Measurements from ENCODE around the gene CABP1.

Gene CABP1

DNA sequence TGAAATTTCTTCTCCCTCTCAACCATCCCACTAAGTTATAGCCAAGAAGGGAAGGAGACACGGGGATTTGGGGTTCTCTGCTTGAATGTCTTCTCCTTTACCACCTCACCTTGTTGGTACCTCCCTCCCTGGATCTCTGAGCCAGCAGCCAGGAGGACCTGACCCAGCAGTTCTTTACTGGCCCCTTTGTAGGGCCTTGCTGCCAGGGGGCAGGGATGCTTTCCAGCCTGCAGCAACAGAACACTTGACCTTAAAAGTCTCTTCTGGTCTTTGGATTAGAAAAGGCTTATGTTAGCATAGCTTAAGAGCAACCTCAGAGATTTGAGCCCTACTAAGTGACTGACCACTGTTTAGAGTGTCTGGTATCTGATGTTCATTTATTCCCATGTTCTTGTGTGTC, 56.9 kb downstream of the CABP1 start:
- Histone ChIP-seq H4K20me1 (ENCODE audit: insufficient read depth) (no peaks in the 10 kb centered on the region), H2AFZ (ENCODE audit: low read depth) (no peak overlapping the region), H3K27ac (no peak overlapping the region), H3K4me3 (IDR thresholded peaks at IDR 0.05; ENCODE audit: insufficient read depth, low read depth, low read length) (no peak overlapping the region), H3K79me2 (ENCODE audit: insufficient read depth, low read depth) (peaks cover 12% of the 10 kb centered on the region; the same call in 1 of the 2 replicates), H3K4me1 (ENCODE audit: low read depth, poor library complexity, severe bottlenecking) (no peaks in the 10 kb centered on the region), H3K4me2 (no peak overlapping the region), H3K36me3 (ENCODE audit: insufficient read depth) (no peaks in the 10 kb centered on the region), H3K9ac (no peak overlapping the region), H3K27me3 (ENCODE audit: insufficient read depth, low read depth) (no peaks in the 10 kb centered on the region)
- TF ChIP-seq CTCF (conservative IDR thresholded peaks at IDR 0.05; ENCODE audit: low read depth, low read length) = no peak

DNA sequence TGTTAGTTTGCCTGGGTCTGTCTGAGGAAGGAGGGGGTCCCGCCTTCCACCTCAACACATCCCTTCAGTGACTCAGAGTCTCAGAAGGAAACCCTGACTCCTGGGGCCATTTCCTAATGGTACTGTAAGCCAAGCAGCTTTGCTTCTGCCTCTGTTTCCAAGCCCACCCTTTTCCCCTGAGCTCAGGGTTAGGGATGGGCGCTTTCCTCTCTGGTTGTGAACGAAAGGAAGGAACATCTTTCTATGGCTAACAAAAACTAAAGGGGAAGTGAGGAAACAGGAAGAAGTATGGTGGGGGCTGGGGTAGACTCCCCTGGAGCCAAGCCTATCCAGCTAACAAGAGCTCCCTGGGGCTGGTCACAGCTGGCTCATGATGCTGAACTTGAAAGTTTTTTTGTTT, 58.2 kb downstream of the CABP1 start:
- Histone ChIP-seq H3K27me3 (ENCODE audit: insufficient read depth, low read depth) (no peaks in the 10 kb centered on the region), H3K36me3 (ENCODE audit: insufficient read depth) (no peaks in the 10 kb centered on the region), H3K9ac (no peak overlapping the region), H2AFZ (ENCODE audit: low read depth) (no peak overlapping the region), H3K79me2 (ENCODE audit: insufficient read depth, low read depth) (no peaks in the 10 kb centered on the region), H3K4me3 (IDR thresholded peaks at IDR 0.05; ENCODE audit: insufficient read depth, low read depth, low read length) (no peak overlapping the region), H3K4me2 (no peak overlapping the region), H3K27ac (no peak overlapping the region), H4K20me1 (ENCODE audit: insufficient read depth) (no peaks in the 10 kb centered on the region), H3K4me1 (ENCODE audit: low read depth, poor library complexity, severe bottlenecking) (no peaks in the 10 kb centered on the region)
- no peak for TF ChIP-seq CTCF (conservative IDR thresholded peaks at IDR 0.05; ENCODE audit: low read depth, low read length)

GRCh38 chr12:120699553-120699952, 59.1 kb downstream of the CABP1 start:
- no peaks in the 10 kb centered on the region for H3K27me3 ChIP-seq (ENCODE audit: insufficient read depth, low read depth)
- no peak overlapping the region for H3K4me3 ChIP-seq (IDR thresholded peaks at IDR 0.05; ENCODE audit: insufficient read depth, low read depth, low read length)
- H3K79me2 ChIP-seq (ENCODE audit: insufficient read depth, low read depth) = no peaks in the 10 kb centered on the region
- H2AFZ ChIP-seq (ENCODE audit: low read depth) = no peak overlapping the region
- no peak overlapping the region for H3K27ac ChIP-seq
- no peaks in the 10 kb centered on the region for H3K36me3 ChIP-seq (ENCODE audit: insufficient read depth)
- no peak overlapping the region for H3K4me2 ChIP-seq
- H3K4me1 ChIP-seq (ENCODE audit: low read depth, poor library complexity, severe bottlenecking) = no peaks in the 10 kb centered on the region
- H3K9ac ChIP-seq = no peak overlapping the region
- no peaks in the 10 kb centered on the region for H4K20me1 ChIP-seq (ENCODE audit: insufficient read depth)
- no peak for TF ChIP-seq CTCF (conservative IDR thresholded peaks at IDR 0.05; ENCODE audit: low read depth, low read length)

- Histone ChIP-seq H3K4me1 (ENCODE audit: low read depth, poor library complexity, severe bottlenecking) (no peaks in the 10 kb centered on the region), H3K4me3 (IDR thresholded peaks at IDR 0.05; ENCODE audit: insufficient read depth, low read depth, low read length) (no peak overlapping the region), H3K36me3 (ENCODE audit: insufficient read depth) (no peaks in the 10 kb centered on the region), H2AFZ (ENCODE audit: low read depth) (no peak overlapping the region), H3K9ac (no peak overlapping the region), H3K4me2 (no peak overlapping the region), H3K27ac (no peak overlapping the region), H4K20me1 (ENCODE audit: insufficient read depth) (no peaks in the 10 kb centered on the region), H3K79me2 (ENCODE audit: insufficient read depth, low read depth) (no peaks in the 10 kb centered on the region), H3K27me3 (ENCODE audit: insufficient read depth, low read depth) (no peaks in the 10 kb centered on the region)
- TF ChIP-seq CTCF (conservative IDR thresholded peaks at IDR 0.05; ENCODE audit: low read depth, low read length) = no peak
Observed at GRCh38 chr12:120700886-120701285, 60.5 kb downstream of the CABP1 start.

Measured in KMS-11 (cell line).